Adipose tissue (tissue), 3 donors: ENCODE results near the gene VPS13D. TPM values are rescaled to one million over a fixed set of nuclear protein-coding genes. Genes with fewer than 3 reads are reported as not detected.
A peak's percentile ranks its signal among the peaks of the same experiment; 100 is the strongest.

ENCODE experiments used
- H3K27ac ChIP-seq: one replicate; pipeline ENCODE4 v1.5.1; 2013; ENCODE audit warnings: low read depth, low read length
- WGBS, 3 donors: extraction: QIAGEN DNeasy Blood & Tissue Kit; methylation state at CpG; one replicate each; pipeline ENCODE4 v1.1.7; 2013; 5-methylcytosine and 5-hydroxymethylcytosine counted together
- polyA plus RNA-seq, 3 donors: library from polyadenylated mRNA; stranded (reverse); fragments of 200-250 nt; gene quantifications; one replicate each; pipeline ENCODE4 v1.2.3, GENCODE V29; 2013
- donor health status: healthy with polysubstance abuse.
- donor health status: Bipolar disorder and iron deficiency.
- donor health status: healthy.

Gene VPS13D
- polyA plus RNA-seq = 10 to 100 TPM; 10.6 to 40.7 (median 23.4) TPM

DNA sequence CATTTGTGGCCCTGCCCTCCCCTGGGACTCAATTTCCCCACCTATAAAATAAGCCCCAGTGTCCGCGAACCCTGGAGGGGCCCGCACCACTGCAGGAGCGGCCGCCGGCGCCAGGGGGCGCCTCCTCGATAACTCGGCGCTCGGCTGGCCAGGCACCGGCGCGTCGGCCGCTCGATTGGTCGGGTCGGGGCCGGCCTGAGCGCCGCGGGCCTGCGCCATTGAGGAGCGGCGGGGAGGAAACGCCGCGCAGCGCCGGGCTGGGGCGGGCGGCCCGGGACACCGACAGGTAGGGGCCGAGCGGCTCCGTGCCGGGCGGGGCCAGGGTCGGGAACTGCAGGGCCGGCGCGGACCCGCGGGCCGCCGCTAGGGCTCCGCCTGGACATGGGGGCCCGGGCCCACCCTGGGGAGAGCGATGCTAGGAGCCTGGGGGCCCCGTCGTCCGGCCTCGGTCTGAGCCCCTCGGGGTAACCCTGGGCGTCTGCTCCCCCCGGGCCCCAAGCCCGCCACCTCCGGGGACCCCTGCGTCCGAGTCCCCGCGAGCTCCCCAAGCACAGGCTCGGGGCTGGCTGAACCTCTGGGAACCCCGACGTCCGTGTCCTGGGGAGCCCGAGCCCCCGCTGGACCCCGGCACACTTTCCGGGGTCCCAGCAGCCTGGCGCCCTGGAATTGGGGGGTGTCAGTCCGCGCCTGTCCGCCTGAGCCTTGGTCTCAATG, at the start of gene VPS13D:
VPS13D (plus strand) TSS at position 196 of the 714 bp plus-strand sequence. CDS start 4,237 bp downstream, outside the sequence.
- 0 to 1% (median 0%) methylated on average over 65 to 77 of the region's 77 CpGs for WGBS, 3 donors
- H3K27ac ChIP-seq = peak within 1 kb of the TSS; percentile 3

DNA sequence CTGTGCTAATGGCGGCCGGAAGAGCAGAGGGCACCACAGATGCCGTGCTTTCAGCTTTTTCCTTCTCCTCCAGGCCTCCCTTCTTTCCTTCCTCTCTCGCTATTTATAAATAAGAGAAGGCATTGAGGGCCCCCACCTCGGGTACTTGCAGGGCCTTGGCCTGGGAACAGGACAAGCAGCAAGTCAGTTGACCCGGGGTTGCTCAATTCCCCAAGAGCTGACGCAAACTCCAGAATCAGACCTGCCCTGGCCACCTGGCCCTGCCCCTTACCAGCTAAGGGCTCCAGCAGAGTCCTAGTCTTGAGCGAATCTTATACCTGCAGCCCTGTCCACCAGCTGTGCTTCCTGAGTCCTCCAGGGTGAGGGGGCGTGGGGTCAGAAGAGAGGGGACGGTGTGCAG, 49.5 kb upstream of the VPS13D start:
- WGBS, 3 donors = 49 to 72% (median 57%) methylated on average over 10 of the region's 10 CpGs
- peak overlapping the region; percentile 78 for H3K27ac ChIP-seq

GRCh38 chr1:12180903-12181302, 48.9 kb upstream of the VPS13D start:
- WGBS, 3 donors = 60 to 79% (median 74%) methylated on average over 7 of the region's 7 CpGs
- peak overlapping the region; percentile 78 for H3K27ac ChIP-seq

DNA sequence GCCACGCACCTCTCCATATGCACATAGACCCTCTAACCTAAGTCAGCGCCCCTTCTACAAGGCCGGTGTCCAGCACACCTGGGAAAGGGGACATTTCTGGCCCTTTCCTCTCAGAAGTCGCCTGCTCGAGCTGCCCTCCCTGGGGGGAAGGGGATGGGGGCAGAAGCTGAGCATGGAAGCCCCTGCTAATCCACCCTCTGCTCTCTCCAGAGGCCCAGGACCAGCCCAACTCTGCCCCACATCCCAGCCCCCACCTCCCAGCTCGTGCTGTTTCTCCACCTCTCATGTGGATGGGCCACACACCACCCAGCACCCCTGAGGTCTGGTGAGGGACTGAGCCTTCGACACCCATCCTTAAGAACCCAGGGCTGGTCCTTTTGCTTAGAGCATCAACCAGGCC, 48.3 kb upstream of the VPS13D start:
- peak overlapping the region; percentile 35 for H3K27ac ChIP-seq
- WGBS, 3 donors = 80 to 94% (median 93%) methylated on average over 5 to 7 of the region's 7 CpGs

GRCh38 chr1:12182410-12182984, 47.3 kb upstream of the VPS13D start:
- 54 to 73% (median 66%) methylated on average over 4 of the region's 4 CpGs for WGBS, 3 donors
- H3K27ac ChIP-seq = peak overlapping the region; percentile 13

GRCh38 chr1:12183095-12183794, 46.6 kb upstream of the VPS13D start:
- H3K27ac ChIP-seq = no peak overlapping the region
- 76 to 95% (median 92%) methylated on average over 7 of the region's 7 CpGs for WGBS, 3 donors

DNA sequence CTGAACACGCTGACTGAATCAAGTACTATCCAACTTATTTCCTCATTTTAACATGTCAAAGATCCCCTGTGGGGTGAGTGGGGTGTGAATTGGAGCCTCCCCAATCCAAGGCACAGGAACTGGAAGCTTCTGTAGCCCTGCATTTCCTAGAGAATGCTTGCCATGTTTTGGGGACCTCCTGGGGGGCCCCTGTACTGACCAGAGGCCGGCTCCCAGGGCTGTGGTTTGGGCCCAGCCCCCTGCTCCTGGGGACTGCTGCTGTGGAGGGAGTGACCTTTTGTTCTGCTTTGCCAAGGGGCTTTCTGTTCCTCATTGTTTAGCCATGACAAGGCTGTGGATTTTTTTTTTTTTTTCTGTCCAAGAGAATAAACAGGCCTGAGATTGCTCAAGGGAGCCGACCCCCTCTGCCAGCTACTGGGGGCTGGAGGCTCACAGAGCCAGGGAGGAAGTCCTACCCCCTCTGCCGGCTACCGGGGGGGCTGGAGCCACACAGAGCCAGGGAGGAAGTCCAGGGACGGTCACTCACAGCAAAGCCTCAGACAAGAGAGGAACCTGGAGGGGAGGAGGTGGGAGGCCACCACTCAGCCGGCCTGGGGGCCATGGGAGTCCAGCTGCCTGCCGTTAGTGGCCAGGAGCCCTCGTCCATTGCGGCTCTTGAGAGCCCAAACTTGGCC, 45.7 kb upstream of the VPS13D start:
- WGBS, 3 donors = 6 to 15% (median 15%) methylated on average over 10 of the region's 10 CpGs
- peak overlapping the region; percentile 98 for H3K27ac ChIP-seq

GRCh38 chr1:12185036-12185917, 44.6 kb upstream of the VPS13D start:
- WGBS, 3 donors = 36 to 65% (median 39%) methylated on average over 19 of the region's 19 CpGs
- H3K27ac ChIP-seq = peak overlapping the region; percentile 98

DNA sequence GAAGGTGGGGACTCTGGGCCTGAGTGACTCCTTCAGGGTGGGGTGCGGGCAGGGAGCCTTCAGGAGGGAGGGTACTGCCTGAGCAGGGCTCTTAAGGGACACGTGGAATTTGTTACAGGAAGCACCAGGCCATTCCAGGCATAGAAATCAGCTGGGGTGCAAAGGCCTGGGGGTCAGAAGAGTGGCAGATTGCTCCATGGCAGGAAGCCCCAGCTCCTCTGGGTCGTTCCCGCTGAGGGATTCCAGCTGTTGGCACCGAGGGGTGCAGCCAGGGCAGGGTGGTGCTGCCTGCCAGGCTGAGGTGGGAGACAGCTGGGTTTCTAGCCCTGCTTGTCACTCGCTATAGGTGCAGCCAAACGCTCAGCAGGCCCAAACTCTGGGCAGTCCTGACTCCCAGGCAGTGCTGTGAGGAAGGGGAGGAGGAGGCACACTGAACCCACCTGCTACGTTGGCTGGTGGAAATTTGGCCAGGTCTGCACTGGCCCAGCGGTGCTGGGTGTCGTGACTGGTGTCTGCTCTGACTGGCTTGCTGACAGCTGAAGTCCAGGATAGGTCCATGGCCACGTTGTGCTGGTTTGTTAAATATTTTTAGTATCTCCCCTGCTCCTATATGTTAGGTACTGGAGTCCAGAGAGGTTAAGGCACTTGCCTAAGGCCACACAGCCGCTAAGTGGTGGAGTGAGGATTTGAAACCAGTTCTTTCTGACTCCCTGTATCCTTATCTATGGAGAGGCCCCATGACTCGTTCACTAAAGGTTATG, 43.7 kb upstream of the VPS13D start:
- 51 to 59% (median 54%) methylated on average over 13 of the region's 13 CpGs for WGBS, 3 donors
- H3K27ac ChIP-seq = peak overlapping the region; percentile 98

DNA sequence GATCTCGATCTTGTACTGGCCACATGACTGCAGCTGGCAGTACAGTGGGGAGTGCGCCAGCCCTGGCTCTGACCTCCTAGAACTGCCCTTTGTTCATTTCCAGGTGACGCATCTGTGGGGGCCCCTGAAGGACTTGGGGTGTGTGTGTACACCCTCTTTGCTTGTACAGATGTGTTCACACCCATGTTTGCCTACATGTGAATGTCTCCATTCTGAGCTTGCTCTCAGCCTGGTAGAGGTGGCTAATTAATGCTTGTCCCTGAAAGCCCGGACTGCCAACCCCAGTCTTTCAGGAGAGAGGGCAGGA, 43.2 kb upstream of the VPS13D start:
- 63 to 75% (median 68%) methylated on average over 4 of the region's 4 CpGs for WGBS, 3 donors
- H3K27ac ChIP-seq = no peak overlapping the region

GRCh38 chr1:12188115-12188514, 41.7 kb upstream of the VPS13D start:
- no peak overlapping the region for H3K27ac ChIP-seq
- 39 to 71% (median 66%) methylated on average over 3 of the region's 3 CpGs for WGBS, 3 donors

GRCh38 chr1:12188657-12189327, 41.0 kb upstream of the VPS13D start:
- WGBS, 3 donors = 69 to 86% (median 85%) methylated on average over 13 of the region's 13 CpGs
- H3K27ac ChIP-seq = no peak overlapping the region

GRCh38 chr1:12189328-12189682, 40.5 kb upstream of the VPS13D start:
- H3K27ac ChIP-seq = no peak overlapping the region

GRCh38 chr1:12191242-12192032, 38.4 kb upstream of the VPS13D start:
- no peak overlapping the region for H3K27ac ChIP-seq
- WGBS, 3 donors = 78 to 94% (median 91%) methylated on average over 57 to 58 of the region's 58 CpGs

More at GRCh38 chr1:12189328-12189682, 40.5 kb upstream of the VPS13D start:
- 57 to 77% (median 72%) methylated on average over 5 of the region's 5 CpGs for WGBS, 3 donors

DNA sequence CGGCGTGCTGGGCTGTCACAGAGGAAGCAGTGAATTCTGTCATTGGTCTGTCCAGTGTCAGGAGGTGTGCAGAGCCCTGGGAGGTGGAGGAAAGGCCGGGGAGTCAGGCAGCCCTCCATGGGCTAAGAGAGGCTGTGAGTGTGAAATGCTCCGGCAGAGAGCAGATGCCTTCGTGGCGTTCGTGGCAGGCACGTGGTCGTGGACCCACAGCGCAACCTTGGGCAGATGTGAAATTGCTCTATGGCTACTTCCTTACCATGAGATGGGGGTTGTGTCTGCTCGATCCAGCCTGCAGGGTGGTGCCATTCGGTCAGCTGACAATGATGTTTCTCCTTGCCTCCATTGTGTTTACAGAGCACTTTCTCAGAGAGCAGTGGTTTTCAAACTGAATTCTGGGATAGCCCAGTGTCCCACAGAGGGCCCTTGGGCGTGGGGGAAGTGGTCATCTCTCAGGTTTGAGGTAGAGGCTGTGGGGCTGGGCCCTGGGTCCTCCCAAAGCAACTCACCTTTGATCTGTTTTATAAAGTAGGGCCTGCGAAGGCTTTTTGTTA, 35.1 kb upstream of the VPS13D start:
- no peak overlapping the region for H3K27ac ChIP-seq
- 66 to 77% (median 72%) methylated on average over 14 of the region's 14 CpGs for WGBS, 3 donors

- H3K27ac ChIP-seq = no peak overlapping the region
- WGBS, 3 donors = 53 to 81% (median 80%) methylated on average over 3 of the region's 3 CpGs
Measured at GRCh38 chr1:12195416-12195815, 34.4 kb upstream of the VPS13D start.
